ENCODE results near the gene APOA4.

APOA4 gene

GRCh38 chr11:116838321-116839084 is 15.4 kb upstream of the APOA4 start:
- no peaks in the 10 kb centered on the region for H3F3A ChIP-seq (ENCODE audit: insufficient read depth)
- H3K9me2 ChIP-seq (replicated peaks; ENCODE audit: insufficient read depth, low read length): no peaks in the 10 kb centered on the region
- H3K27me3 ChIP-seq (ENCODE audit: low read length): no peaks in the 10 kb centered on the region
- H3K4me2 ChIP-seq (ENCODE audit: low read depth, low read length, poor library complexity, severe bottlenecking): no peak overlapping the region
- H3K9me3 ChIP-seq (ENCODE audit: insufficient read depth, low read length): no peaks in the 10 kb centered on the region
- no peak overlapping the region for H2AFZ ChIP-seq (ENCODE audit: low read depth, low read length, severe bottlenecking)
- no peak for TF ChIP-seq EZH2phosphoT487 (conservative IDR thresholded peaks at IDR 0.05; ENCODE audit: low read length)
- no peak for TF ChIP-seq CTCF (IDR thresholded peaks at IDR 0.05; ENCODE audit: insufficient read depth, low read length, poor library complexity, severe bottlenecking)
- no peak overlapping the region for H3K4me3 ChIP-seq (ENCODE audit: insufficient read depth, low read length, poor library complexity, severe bottlenecking)
- no peaks in the 10 kb centered on the region for H3K36me3 ChIP-seq (ENCODE audit: low read length)
- H3K27ac ChIP-seq (ENCODE audit: low read depth, low read length): no peak overlapping the region
- no peak overlapping the region for H3K9ac ChIP-seq (ENCODE audit: low read length)
- H3K79me2 ChIP-seq (ENCODE audit: insufficient read depth, low read length): no peaks in the 10 kb centered on the region
- H4K20me1 ChIP-seq (ENCODE audit: low read depth, low read length): no peaks in the 10 kb centered on the region

- no peaks in the 10 kb centered on the region for H3K36me3 ChIP-seq (ENCODE audit: low read length)
- no peak within 1 kb of the TSS for H3K4me2 ChIP-seq (ENCODE audit: low read depth, low read length, poor library complexity, severe bottlenecking)
- no peaks in the 10 kb centered on the region for H3F3A ChIP-seq (ENCODE audit: insufficient read depth)
- TF ChIP-seq EZH2phosphoT487 (conservative IDR thresholded peaks at IDR 0.05; ENCODE audit: low read length) (no peak), CTCF (IDR thresholded peaks at IDR 0.05; ENCODE audit: insufficient read depth, low read length, poor library complexity, severe bottlenecking) (no peak)
- H3K4me3 ChIP-seq (ENCODE audit: insufficient read depth, low read length, poor library complexity, severe bottlenecking): no peak within 1 kb of the TSS
- no peaks in the 10 kb centered on the region for H3K9me2 ChIP-seq (replicated peaks; ENCODE audit: insufficient read depth, low read length)
- no peaks in the 10 kb centered on the region for H3K9me3 ChIP-seq (ENCODE audit: insufficient read depth, low read length)
- H3K27me3 ChIP-seq (ENCODE audit: low read length): no peaks in the 10 kb centered on the region
- no peak within 1 kb of the TSS for H3K9ac ChIP-seq (ENCODE audit: low read length)
- H4K20me1 ChIP-seq (ENCODE audit: low read depth, low read length): no peaks in the 10 kb centered on the region
- no peak within 1 kb of the TSS for H2AFZ ChIP-seq (ENCODE audit: low read depth, low read length, severe bottlenecking)
- H3K27ac ChIP-seq (ENCODE audit: low read depth, low read length): no peak within 1 kb of the TSS
- no peaks in the 10 kb centered on the region for H3K79me2 ChIP-seq (ENCODE audit: insufficient read depth, low read length)
Observed at GRCh38 chr11:116837231-116838091, 14.4 kb upstream of the APOA4 start, which contains the start of gene APOA1. Gene APOA1, minus strand, starts transcription at chr11:116837622. Its CDS starts 235 bp downstream, at chr11:116837387.

GRCh38 chr11:116836632-116836991 is 13.5 kb upstream of the APOA4 start:
- Histone ChIP-seq H3K27ac (ENCODE audit: low read depth, low read length) (no peak overlapping the region), H2AFZ (ENCODE audit: low read depth, low read length, severe bottlenecking) (no peak overlapping the region), H4K20me1 (ENCODE audit: low read depth, low read length) (no peaks in the 10 kb centered on the region), H3K9ac (ENCODE audit: low read length) (no peak overlapping the region), H3F3A (ENCODE audit: insufficient read depth) (no peaks in the 10 kb centered on the region), H3K36me3 (ENCODE audit: low read length) (no peaks in the 10 kb centered on the region), H3K4me3 (ENCODE audit: insufficient read depth, low read length, poor library complexity, severe bottlenecking) (no peak overlapping the region), H3K4me2 (ENCODE audit: low read depth, low read length, poor library complexity, severe bottlenecking) (no peak overlapping the region), H3K9me2 (replicated peaks; ENCODE audit: insufficient read depth, low read length) (no peaks in the 10 kb centered on the region), H3K27me3 (ENCODE audit: low read length) (no peaks in the 10 kb centered on the region), H3K79me2 (ENCODE audit: insufficient read depth, low read length) (no peaks in the 10 kb centered on the region), H3K9me3 (ENCODE audit: insufficient read depth, low read length) (no peaks in the 10 kb centered on the region)
- TF ChIP-seq CTCF (IDR thresholded peaks at IDR 0.05; ENCODE audit: insufficient read depth, low read length, poor library complexity, severe bottlenecking): no peak
- TF ChIP-seq EZH2phosphoT487 (conservative IDR thresholded peaks at IDR 0.05; ENCODE audit: low read length): no peak
